ENCODE data around the gene POU4F1.

DNA sequence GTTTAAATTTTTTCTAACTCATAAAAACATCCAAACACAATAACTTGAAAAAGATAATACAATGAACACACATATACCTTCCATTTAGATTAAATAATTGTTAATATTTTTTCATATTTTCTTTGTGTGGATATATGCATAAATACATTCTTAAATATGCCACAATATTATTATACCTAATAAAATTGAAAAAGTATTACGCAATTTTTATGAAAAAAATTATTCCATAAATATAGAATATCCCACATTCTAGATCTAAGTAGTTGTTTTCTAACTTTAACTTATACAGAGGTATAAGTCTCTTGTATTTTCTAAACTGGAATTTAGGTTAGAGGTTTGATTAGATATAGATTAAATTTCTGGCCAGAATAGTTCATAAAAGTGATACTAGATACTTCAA is 34.3 kb downstream of the POU4F1 start:
- TF ChIP-seq, protein P1, sequence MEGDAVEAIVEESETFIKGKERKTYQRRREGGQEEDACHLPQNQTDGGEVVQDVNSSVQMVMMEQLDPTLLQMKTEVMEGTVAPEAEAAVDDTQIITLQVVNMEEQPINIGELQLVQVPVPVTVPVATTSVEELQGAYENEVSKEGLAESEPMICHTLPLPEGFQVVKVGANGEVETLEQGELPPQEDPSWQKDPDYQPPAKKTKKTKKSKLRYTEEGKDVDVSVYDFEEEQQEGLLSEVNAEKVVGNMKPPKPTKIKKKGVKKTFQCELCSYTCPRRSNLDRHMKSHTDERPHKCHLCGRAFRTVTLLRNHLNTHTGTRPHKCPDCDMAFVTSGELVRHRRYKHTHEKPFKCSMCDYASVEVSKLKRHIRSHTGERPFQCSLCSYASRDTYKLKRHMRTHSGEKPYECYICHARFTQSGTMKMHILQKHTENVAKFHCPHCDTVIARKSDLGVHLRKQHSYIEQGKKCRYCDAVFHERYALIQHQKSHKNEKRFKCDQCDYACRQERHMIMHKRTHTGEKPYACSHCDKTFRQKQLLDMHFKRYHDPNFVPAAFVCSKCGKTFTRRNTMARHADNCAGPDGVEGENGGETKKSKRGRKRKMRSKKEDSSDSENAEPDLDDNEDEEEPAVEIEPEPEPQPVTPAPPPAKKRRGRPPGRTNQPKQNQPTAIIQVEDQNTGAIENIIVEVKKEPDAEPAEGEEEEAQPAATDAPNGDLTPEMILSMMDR (IDR thresholded peaks at IDR 0.05) = no peak
- no peak for TF ChIP-seq POLR2AphosphoS5 (IDR thresholded peaks at IDR 0.05)
